Measurements from ENCODE around the gene CDH12.

- TF ChIP-seq, protein P1, sequence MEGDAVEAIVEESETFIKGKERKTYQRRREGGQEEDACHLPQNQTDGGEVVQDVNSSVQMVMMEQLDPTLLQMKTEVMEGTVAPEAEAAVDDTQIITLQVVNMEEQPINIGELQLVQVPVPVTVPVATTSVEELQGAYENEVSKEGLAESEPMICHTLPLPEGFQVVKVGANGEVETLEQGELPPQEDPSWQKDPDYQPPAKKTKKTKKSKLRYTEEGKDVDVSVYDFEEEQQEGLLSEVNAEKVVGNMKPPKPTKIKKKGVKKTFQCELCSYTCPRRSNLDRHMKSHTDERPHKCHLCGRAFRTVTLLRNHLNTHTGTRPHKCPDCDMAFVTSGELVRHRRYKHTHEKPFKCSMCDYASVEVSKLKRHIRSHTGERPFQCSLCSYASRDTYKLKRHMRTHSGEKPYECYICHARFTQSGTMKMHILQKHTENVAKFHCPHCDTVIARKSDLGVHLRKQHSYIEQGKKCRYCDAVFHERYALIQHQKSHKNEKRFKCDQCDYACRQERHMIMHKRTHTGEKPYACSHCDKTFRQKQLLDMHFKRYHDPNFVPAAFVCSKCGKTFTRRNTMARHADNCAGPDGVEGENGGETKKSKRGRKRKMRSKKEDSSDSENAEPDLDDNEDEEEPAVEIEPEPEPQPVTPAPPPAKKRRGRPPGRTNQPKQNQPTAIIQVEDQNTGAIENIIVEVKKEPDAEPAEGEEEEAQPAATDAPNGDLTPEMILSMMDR (IDR thresholded peaks at IDR 0.05; ENCODE audit: low read depth, low read length, missing input control): no peak
- TF ChIP-seq, protein P2, sequence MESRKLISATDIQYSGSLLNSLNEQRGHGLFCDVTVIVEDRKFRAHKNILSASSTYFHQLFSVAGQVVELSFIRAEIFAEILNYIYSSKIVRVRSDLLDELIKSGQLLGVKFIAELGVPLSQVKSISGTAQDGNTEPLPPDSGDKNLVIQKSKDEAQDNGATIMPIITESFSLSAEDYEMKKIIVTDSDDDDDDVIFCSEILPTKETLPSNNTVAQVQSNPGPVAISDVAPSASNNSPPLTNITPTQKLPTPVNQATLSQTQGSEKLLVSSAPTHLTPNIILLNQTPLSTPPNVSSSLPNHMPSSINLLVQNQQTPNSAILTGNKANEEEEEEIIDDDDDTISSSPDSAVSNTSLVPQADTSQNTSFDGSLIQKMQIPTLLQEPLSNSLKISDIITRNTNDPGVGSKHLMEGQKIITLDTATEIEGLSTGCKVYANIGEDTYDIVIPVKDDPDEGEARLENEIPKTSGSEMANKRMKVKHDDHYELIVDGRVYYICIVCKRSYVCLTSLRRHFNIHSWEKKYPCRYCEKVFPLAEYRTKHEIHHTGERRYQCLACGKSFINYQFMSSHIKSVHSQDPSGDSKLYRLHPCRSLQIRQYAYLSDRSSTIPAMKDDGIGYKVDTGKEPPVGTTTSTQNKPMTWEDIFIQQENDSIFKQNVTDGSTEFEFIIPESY (IDR thresholded peaks at IDR 0.05): no peak
- TF ChIP-seq TAF1 (conservative IDR thresholded peaks at IDR 0.05) (no peak), RAD21 (IDR thresholded peaks at IDR 0.05) (no peak), HNF4G (IDR thresholded peaks at IDR 0.05) (no peak), SP1 (IDR thresholded peaks at IDR 0.05) (no peak), EGR1 (IDR thresholded peaks at IDR 0.05; ENCODE audit: low read depth in 2 of 2) (no peak), GABPA (IDR thresholded peaks at IDR 0.05 in 1 of 2, conservative IDR thresholded peaks at IDR 0.05 in 1 of 2) (no peak), REST (IDR thresholded peaks at IDR 0.05) (no peak)
These were observed 498.2 kb downstream of the CDH12 start for GRCh38 chr5:22354956-22355355.
